OCI-LY7 (cell line): Measurements from ENCODE around the gene PIAS4.

Source experiments
- EZH2phosphoT487 ChIP-seq: fragments of 200-600 bp; sonication (generic); IDR thresholded peaks from 2 replicates; pipeline ENCODE4 v1.6.1; 2018; ENCODE audit warnings: low read depth, borderline replicate concordance, mild to moderate bottlenecking, mixed run types, antibody characterized with exemption, low read length, moderate library complexity, mixed read lengths
- TF ChIP-seq, protein P1 (sequence below): fragments of 200-600 bp; sonication (generic); conservative IDR thresholded peaks from 2 replicates; pipeline ENCODE4 v1.5.1; 2014; ENCODE audit warnings: mild to moderate bottlenecking, antibody characterized with exemption, low read length, moderate library complexity, mixed read lengths

DNA sequence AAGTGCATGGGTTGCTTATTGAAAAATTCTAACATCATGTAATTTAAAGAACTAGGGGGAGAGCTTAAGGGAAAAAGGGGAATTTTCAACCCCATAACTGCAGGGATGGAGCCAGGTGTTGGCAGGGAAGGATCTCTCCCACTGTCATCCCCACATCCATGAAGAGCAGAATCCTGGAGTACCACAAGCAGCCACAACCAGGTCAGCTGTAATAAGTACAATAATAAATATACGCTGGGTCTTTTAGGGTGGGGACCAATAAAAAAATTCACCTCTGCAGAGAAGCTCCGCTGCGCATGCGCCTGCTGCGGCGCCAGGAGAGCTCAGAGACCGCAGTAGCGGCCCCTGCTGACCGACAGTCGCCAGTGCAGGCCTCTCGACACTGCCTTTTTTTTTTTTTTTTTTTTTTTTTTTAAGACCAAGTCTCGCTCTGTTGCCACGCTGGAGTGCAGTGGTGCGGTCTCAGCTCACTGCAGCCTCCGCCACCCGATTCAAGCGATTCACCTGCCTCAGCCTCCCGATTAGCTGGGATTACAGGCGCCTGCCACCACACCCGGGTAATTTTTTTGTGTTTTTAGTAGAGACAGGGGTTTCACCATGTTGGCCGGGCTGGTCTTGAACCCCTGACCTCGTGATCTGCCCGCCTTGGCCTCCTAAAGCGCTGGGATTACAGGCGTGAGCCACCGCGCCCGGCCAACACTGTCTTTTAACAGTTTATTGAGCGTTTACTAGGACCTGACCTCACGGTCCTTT is 19.7 kb upstream of the PIAS4 start:
- TF ChIP-seq, protein P1, sequence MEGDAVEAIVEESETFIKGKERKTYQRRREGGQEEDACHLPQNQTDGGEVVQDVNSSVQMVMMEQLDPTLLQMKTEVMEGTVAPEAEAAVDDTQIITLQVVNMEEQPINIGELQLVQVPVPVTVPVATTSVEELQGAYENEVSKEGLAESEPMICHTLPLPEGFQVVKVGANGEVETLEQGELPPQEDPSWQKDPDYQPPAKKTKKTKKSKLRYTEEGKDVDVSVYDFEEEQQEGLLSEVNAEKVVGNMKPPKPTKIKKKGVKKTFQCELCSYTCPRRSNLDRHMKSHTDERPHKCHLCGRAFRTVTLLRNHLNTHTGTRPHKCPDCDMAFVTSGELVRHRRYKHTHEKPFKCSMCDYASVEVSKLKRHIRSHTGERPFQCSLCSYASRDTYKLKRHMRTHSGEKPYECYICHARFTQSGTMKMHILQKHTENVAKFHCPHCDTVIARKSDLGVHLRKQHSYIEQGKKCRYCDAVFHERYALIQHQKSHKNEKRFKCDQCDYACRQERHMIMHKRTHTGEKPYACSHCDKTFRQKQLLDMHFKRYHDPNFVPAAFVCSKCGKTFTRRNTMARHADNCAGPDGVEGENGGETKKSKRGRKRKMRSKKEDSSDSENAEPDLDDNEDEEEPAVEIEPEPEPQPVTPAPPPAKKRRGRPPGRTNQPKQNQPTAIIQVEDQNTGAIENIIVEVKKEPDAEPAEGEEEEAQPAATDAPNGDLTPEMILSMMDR: peak; percentile 76
- no peak for TF ChIP-seq EZH2phosphoT487
